Activated naive CD4-positive, alpha-beta T cell treated with anti-CD3 and anti-CD28 coated beads for 36 hours (primary cell): ENCODE measurements around the gene PARN. TPM values are rescaled to one million over a fixed set of nuclear protein-coding genes. Genes with fewer than 3 reads are reported as not detected.
"Not testable (repeated sequence)": the region's sequence is repeated elsewhere in the genome, so short reads cannot be mapped to it uniquely, and the experiment has no call there.

Experiments used
- CTCF ChIA-PET: fragments of 350-600 bp; sonication (Branson Sonifier 250); formaldehyde crosslinking; loops from one replicate; lab custom pipeline; 2021; ENCODE audit warnings: antibody characterized with exemption; lab: Charles Lee
- DNase-seq: peaks from one replicate; pipeline ENCODE4 v3.0.0-alpha.2; 2020
- H3K27ac Mint-ChIP-seq: one replicate; pipeline ENCODE4 v1.8.0; 2021; ENCODE audit warnings: mild to moderate bottlenecking, mixed read lengths
- H3K27me3 Mint-ChIP-seq: one replicate; pipeline ENCODE4 v1.8.0; 2021; ENCODE audit warnings: low read depth, mixed read lengths
- H3K36me3 Mint-ChIP-seq: one replicate; pipeline ENCODE4 v1.8.0; 2021; ENCODE audit warnings: low read depth, mixed read lengths
- H3K4me1 Mint-ChIP-seq: one replicate; pipeline ENCODE4 v1.8.0; 2021; ENCODE audit warnings: low read depth, mixed read lengths
- H3K4me3 Mint-ChIP-seq: one replicate; pipeline ENCODE4 v1.8.0; 2021; ENCODE audit warnings: mild to moderate bottlenecking, moderate library complexity, mixed read lengths
- H3K9me3 Mint-ChIP-seq: one replicate; pipeline ENCODE4 v1.8.0; 2021; ENCODE audit warnings: mixed read lengths
- intact Hi-C: fragments of 100-400 bp; cut with micrococcal nuclease; formaldehyde crosslinking; loops from one replicate; pipeline ENCODE4 v1.15.1; 2023
- total RNA-seq, 2 experiments: library from RNA; stranded (reverse); gene quantifications; one replicate each; pipeline ENCODE4 v1.2.3, GENCODE V29; 2021

Gene PARN
- total RNA-seq, 2 experiments from 2014 or later, result 41.8 to 44.0 TPM

DNA sequence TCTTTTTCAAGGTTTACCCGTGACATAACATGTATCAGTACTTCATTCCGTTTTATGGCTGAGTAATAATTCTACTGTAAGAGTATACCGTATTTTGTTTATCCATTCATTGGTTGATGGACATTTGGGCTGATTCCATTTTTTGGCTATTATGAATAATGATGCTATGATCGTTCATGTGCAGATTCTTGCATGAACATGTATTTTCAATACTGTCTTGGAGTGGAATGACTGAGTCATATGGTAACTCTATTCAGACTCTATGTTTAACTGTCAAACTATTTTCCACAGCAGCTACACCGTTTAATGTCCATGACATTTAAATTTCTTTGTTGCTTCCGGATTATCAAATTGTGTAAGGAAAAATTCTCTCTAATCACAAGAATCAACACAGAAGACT lies 20.6 kb upstream of the PARN start:
- Mint-ChIP-seq H3K27ac (peak overlapping the region; percentile 60), H3K9me3 (no peaks in the 10 kb centered on the region), H3K4me3 (no peak overlapping the region), H3K27me3 (no peaks in the 10 kb centered on the region), H3K4me1 (peaks cover 9% of the 10 kb centered on the region), H3K36me3 (peaks cover 24% of the 10 kb centered on the region)
- no peak for DNase-seq
- intact Hi-C loops, result no loop called here
- CTCF ChIA-PET, result no interaction called here

- intact Hi-C loops, result no loop called here
- H3K9me3 Mint-ChIP-seq, result no peaks in the 10 kb centered on the region
- H3K27ac Mint-ChIP-seq, result peak overlapping the region; percentile 60
- peaks cover 22% of the 10 kb centered on the region for H3K36me3 Mint-ChIP-seq
- H3K4me3 Mint-ChIP-seq, result no peak overlapping the region
- peaks cover 9% of the 10 kb centered on the region for H3K4me1 Mint-ChIP-seq
- H3K27me3 Mint-ChIP-seq, result no peaks in the 10 kb centered on the region
- DNase-seq, result no peak
- CTCF ChIA-PET, result interaction anchor here (0.9 kb wide), 1 partner anchor 11 kb away, joined by 3 read pairs; no protein-coding TSS in a partner anchor
Measured at GRCh38 chr16:14649816-14650215, 19.8 kb upstream of the PARN start.

- peaks cover 16% of the 10 kb centered on the region for H3K36me3 Mint-ChIP-seq
- H3K9me3 Mint-ChIP-seq, result no peaks in the 10 kb centered on the region
- no peaks in the 10 kb centered on the region for H3K27me3 Mint-ChIP-seq
- H3K4me1 Mint-ChIP-seq, result peaks cover 23% of the 10 kb centered on the region
- no peak for DNase-seq
- CTCF ChIA-PET, result no interaction called here
- H3K4me3 Mint-ChIP-seq, result no peak overlapping the region
- intact Hi-C loops, result no loop called here
- H3K27ac Mint-ChIP-seq, result peak overlapping the region; percentile 31
Measured at GRCh38 chr16:14641926-14642325, 11.9 kb upstream of the PARN start.

GRCh38 chr16:14641206-14641605 lies 11.1 kb upstream of the PARN start:
- Mint-ChIP-seq H3K9me3 (no peaks in the 10 kb centered on the region), H3K27ac (no peak overlapping the region), H3K4me3 (no peak overlapping the region), H3K27me3 (no peaks in the 10 kb centered on the region), H3K4me1 (peaks cover 30% of the 10 kb centered on the region), H3K36me3 (peaks cover 16% of the 10 kb centered on the region)
- no peak for DNase-seq
- intact Hi-C loops, result no loop called here
- CTCF ChIA-PET, result no interaction called here

GRCh38 chr16:14640538-14640937 lies 10.5 kb upstream of the PARN start:
- Mint-ChIP-seq H3K27me3 (no peaks in the 10 kb centered on the region), H3K4me1 (peaks cover 35% of the 10 kb centered on the region), H3K4me3 (no peak overlapping the region), H3K36me3 (peaks cover 14% of the 10 kb centered on the region), H3K9me3 (no peaks in the 10 kb centered on the region), H3K27ac (peak overlapping the region; percentile 56)
- CTCF ChIA-PET, result no interaction called here
- DNase-seq, result no peak
- intact Hi-C loops, result no loop called here

- H3K27ac Mint-ChIP-seq, DNase-seq, H3K4me3 Mint-ChIP-seq, intact Hi-C loops, H3K9me3 Mint-ChIP-seq, H3K27me3 Mint-ChIP-seq: not testable (repeated sequence)
- Mint-ChIP-seq H3K4me1 (peaks cover 47% of the 10 kb centered on the region), H3K36me3 (peaks cover 14% of the 10 kb centered on the region)
- CTCF ChIA-PET, result interaction anchor here (0.7 kb wide), 1 partner anchor 9 kb away, joined by 5 read pairs; no protein-coding TSS in a partner anchor
Measured at GRCh38 chr16:14636951-14637240, 6.8 kb upstream of the PARN start.

DNA sequence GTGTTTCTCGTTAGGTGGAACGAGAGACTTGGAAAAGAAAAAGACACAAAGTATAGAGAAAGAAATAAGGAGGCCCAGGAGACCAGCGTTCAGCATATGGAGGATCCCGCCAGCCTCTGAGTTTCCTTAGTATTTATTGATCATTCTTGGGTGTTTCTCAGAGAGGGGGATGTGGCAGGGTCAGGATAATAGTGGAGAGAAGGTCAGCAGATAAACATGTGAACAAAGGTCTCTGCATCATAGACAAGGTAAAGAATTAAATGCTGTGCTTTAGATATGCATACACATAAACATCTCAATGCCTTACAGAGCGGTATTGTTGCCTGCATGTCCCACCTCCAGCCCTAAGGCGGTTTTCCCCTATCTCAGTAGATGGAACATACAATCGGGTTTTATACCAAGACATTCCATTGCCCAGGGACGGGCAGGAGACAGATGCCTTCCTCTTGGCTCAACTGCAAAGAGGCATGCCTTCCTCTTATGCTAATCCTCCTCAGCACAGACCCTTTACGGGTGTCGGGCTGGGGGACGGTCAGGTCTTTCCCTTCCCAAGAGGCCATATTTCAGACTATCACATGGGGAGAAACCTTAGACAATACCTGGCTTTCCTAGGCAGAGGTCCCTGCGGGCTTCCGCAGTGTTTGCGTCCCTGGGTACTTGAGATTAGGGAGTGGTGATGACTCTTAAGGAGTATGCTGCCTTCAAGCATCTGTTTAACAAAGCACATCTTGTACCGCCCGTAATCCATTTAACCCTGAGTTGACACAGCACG lies 6.3 kb upstream of the PARN start:
- intact Hi-C loops, H3K27me3 Mint-ChIP-seq, DNase-seq, H3K4me3 Mint-ChIP-seq, H3K9me3 Mint-ChIP-seq: not testable (repeated sequence)
- Mint-ChIP-seq H3K4me1 (peaks cover 50% of the 10 kb centered on the region), H3K36me3 (peaks cover 14% of the 10 kb centered on the region), H3K27ac (peak overlapping the region; percentile 34)
- CTCF ChIA-PET, result interaction anchor here (0.7 kb wide), 1 partner anchor 10 kb away, joined by 5 read pairs; no protein-coding TSS in a partner anchor

- Mint-ChIP-seq H3K4me3 (no peak overlapping the region), H3K27ac (peak overlapping the region; percentile 34), H3K36me3 (peaks cover 9% of the 10 kb centered on the region), H3K4me1 (peaks cover 51% of the 10 kb centered on the region), H3K9me3 (no peaks in the 10 kb centered on the region), H3K27me3 (no peaks in the 10 kb centered on the region)
- CTCF ChIA-PET, result interaction anchor here (0.6 kb wide), 1 partner anchor 10 kb away, joined by 3 read pairs; no protein-coding TSS in a partner anchor
- no peak for DNase-seq
- intact Hi-C loops, result no loop called here
Measured at GRCh38 chr16:14635395-14636165, 5.5 kb upstream of the PARN start.

DNA sequence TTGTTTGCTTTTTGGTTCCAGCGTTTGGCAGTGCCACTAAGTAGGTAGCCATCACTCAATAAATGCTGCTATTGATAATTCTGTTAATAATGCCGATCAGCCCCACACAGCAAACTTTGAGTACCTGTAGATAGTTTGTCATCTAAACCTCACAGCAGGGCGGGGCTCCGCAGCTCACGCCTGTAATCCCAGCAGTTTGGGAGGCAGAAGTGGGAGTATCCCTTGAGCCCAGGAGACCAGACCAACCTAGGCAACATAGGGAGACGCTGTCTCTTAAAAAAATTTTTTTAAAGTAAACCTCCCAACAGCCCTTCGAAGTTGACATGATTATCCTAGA lies 4.3 kb upstream of the PARN start:
- DNase-seq, result no peak
- Mint-ChIP-seq H3K27ac (no peak overlapping the region), H3K36me3 (peaks cover 8% of the 10 kb centered on the region), H3K4me3 (peak overlapping the region; percentile 100), H3K9me3 (no peaks in the 10 kb centered on the region), H3K4me1 (peaks cover 47% of the 10 kb centered on the region), H3K27me3 (no peaks in the 10 kb centered on the region)
- intact Hi-C loops, result loop anchor here (1.0 to 5.0 kb wide), 7 partner anchors 24 to 1328 kb away; no protein-coding TSS in a partner anchor
- CTCF ChIA-PET, result interaction anchor here (0.6 kb wide), 1 partner anchor 9 kb away, joined by 4 read pairs; no protein-coding TSS in a partner anchor

GRCh38 chr16:14632693-14633569 lies 2.9 kb upstream of the PARN start, which contains the start of gene BFAR:
BFAR (plus strand) TSS chr16:14632951; CDS start chr16:14644347, 11,396 bp downstream.
- CTCF ChIA-PET, result interaction anchor here (0.7 kb wide), 2 partner anchors 383 to 713 kb away, joined by 3 to 4 read pairs; partner anchors contain the start of gene ERCC4
- Mint-ChIP-seq H3K27me3 (no peaks in the 10 kb centered on the region), H3K4me1 (peaks cover 57% of the 10 kb centered on the region), H3K9me3 (no peaks in the 10 kb centered on the region), H3K27ac (peak within 1 kb of the TSS; percentile 96), H3K36me3 (peaks cover 5% of the 10 kb centered on the region), H3K4me3 (peak within 1 kb of the TSS; percentile 100)
- intact Hi-C loops, result loop anchor here (5.0 kb wide), 6 partner anchors 326 to 1329 kb away; no protein-coding TSS in a partner anchor
- DNase-seq, result peak; percentile 98

DNA sequence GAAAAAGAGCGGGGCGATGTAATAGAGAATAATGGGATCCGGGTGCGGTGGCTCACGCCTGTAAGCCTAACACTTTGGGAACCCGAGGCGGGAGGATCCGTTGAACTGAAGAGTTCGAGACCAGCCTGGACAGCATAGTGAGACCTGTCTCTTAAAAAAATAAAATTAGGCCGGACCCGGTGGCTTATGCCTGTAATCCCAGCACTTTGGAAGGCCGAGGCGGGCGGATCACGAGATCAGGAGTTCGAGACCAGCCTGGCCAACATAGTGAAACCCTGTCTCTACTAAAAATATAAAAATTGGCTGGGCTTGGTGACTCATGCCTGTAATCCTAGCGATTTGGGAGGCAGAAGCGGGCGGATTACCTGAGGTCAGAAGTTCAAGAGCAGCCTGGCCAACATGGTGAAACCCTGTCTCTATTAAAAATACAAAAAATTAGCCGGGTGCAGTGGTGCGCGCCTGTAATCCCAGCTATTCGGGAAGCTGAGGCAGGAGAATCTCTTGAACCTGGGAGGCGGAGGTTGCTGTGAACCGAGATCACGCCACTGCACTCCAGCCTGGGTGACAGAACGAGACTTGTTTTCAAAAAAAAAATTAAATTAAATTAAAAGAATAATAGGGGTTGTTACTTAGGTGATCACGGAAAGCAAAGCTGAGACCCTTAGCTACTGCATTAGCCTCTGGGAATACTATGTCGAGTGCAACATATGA lies 715 bp upstream of the PARN start:
- DNase-seq, result not testable (repeated sequence)

More for the DNA sequence above, 715 bp upstream of the PARN start:
- H3K27me3 Mint-ChIP-seq, H3K9me3 Mint-ChIP-seq, CTCF ChIA-PET: not testable (repeated sequence)
- intact Hi-C loops, result loop anchor here (1.0 to 5.0 kb wide), 7 partner anchors 276 to 1332 kb away; no protein-coding TSS in a partner anchor
- Mint-ChIP-seq H3K27ac (peak overlapping the region; percentile 96), H3K36me3 (peaks cover 18% of the 10 kb centered on the region), H3K4me1 (peaks cover 46% of the 10 kb centered on the region), H3K4me3 (peak overlapping the region; percentile 88)
